Fibroblast of skin of right biceps (primary cell): ENCODE data around the gene KIDINS220.
"Not testable (repeated sequence)": the region's sequence is repeated elsewhere in the genome, so short reads cannot be mapped to it uniquely, and the experiment has no call there.

Experiments used
- DNase-seq: peaks from one replicate; pipeline ENCODE4 v3.0.0-alpha.2; 2013

KIDINS220 gene

GRCh38 chr2:8750221-8750620, 87.2 kb downstream of the KIDINS220 start:
- DNase-seq: peak; percentile 56

- DNase-seq: peak; percentile 14
Measured at GRCh38 chr2:8743261-8743660, 94.2 kb downstream of the KIDINS220 start.

GRCh38 chr2:8740136-8740535, 97.3 kb downstream of the KIDINS220 start:
- DNase-seq: peak; percentile 46

- DNase-seq: peak; percentile 30
Measured at GRCh38 chr2:8737571-8738175, 99.7 kb downstream of the KIDINS220 start.

- DNase-seq: no peak
Measured at GRCh38 chr2:8732601-8733000, 104.8 kb downstream of the KIDINS220 start.

- DNase-seq: no peak
Measured at GRCh38 chr2:8729939-8730338, 107.5 kb downstream of the KIDINS220 start.

- not testable (repeated sequence) for DNase-seq
Measured at GRCh38 chr2:8729101-8729500, 108.3 kb downstream of the KIDINS220 start.

- DNase-seq: no peak
Measured at GRCh38 chr2:8728305-8729015, 109.0 kb downstream of the KIDINS220 start.

GRCh38 chr2:8725838-8726237, 111.6 kb downstream of the KIDINS220 start:
- DNase-seq: no peak

GRCh38 chr2:8722986-8723385, 114.4 kb downstream of the KIDINS220 start:
- DNase-seq: no peak

- DNase-seq: no peak
Measured at GRCh38 chr2:8721410-8721809, 116.0 kb downstream of the KIDINS220 start.

- DNase-seq: no peak
Measured at GRCh38 chr2:8720741-8721140, 116.7 kb downstream of the KIDINS220 start.

GRCh38 chr2:8719528-8719927, 117.9 kb downstream of the KIDINS220 start:
- DNase-seq: peak; percentile 51

- DNase-seq: no peak
Measured at GRCh38 chr2:8714971-8715370, 122.4 kb downstream of the KIDINS220 start.

GRCh38 chr2:8714283-8714682, 123.1 kb downstream of the KIDINS220 start:
- no peak for DNase-seq

- no peak for DNase-seq
Measured at GRCh38 chr2:8710951-8711350, 126.5 kb downstream of the KIDINS220 start.

- no peak for DNase-seq
Measured at GRCh38 chr2:8709611-8710010, 127.8 kb downstream of the KIDINS220 start.

- peak; percentile 48 for DNase-seq
Measured at GRCh38 chr2:8704906-8705305, 132.5 kb downstream of the KIDINS220 start.

GRCh38 chr2:8701681-8702379, 135.6 kb downstream of the KIDINS220 start:
- DNase-seq: no peak

- DNase-seq: no peak
Measured at GRCh38 chr2:8699839-8700238, 137.6 kb downstream of the KIDINS220 start.

- no peak for DNase-seq
Measured at GRCh38 chr2:8697190-8697589, 140.2 kb downstream of the KIDINS220 start.

- peak; percentile 77 for DNase-seq
Measured at GRCh38 chr2:8694737-8695136, 142.7 kb downstream of the KIDINS220 start.

GRCh38 chr2:8693157-8693821, 144.1 kb downstream of the KIDINS220 start:
- peak; percentile 11 for DNase-seq

- DNase-seq: no peak
Measured at GRCh38 chr2:8692783-8693156, 144.6 kb downstream of the KIDINS220 start.
